T-helper 1 cell treated with Interleukin-12 subunit alpha and Interleukin-12 subunit beta and Interleukin-4 antibody, amounts not matched to agents 30 μg/mL and 1 μg/mL, for 36 hours (primary cell): ENCODE data around the gene BIVM.

Experiments used
- H3K27ac Mint-ChIP-seq: one replicate; pipeline ENCODE4 v1.8.0; 2021; ENCODE audit warnings: mild to moderate bottlenecking, mixed read lengths
- H3K27me3 Mint-ChIP-seq: one replicate; pipeline ENCODE4 v1.8.0; 2021; ENCODE audit warnings: low read depth, mixed read lengths
- H3K36me3 Mint-ChIP-seq: one replicate; pipeline ENCODE4 v1.8.0; 2021; ENCODE audit warnings: low read depth, mixed read lengths
- H3K4me1 Mint-ChIP-seq: one replicate; pipeline ENCODE4 v1.8.0; 2021; ENCODE audit warnings: low read depth, mixed read lengths
- H3K4me3 Mint-ChIP-seq: one replicate; pipeline ENCODE4 v1.8.0; 2021; ENCODE audit warnings: mild to moderate bottlenecking, moderate library complexity, mixed read lengths
- H3K9me3 Mint-ChIP-seq: one replicate; pipeline ENCODE4 v1.8.0; 2021; ENCODE audit warnings: mixed read lengths

The BIVM gene

DNA sequence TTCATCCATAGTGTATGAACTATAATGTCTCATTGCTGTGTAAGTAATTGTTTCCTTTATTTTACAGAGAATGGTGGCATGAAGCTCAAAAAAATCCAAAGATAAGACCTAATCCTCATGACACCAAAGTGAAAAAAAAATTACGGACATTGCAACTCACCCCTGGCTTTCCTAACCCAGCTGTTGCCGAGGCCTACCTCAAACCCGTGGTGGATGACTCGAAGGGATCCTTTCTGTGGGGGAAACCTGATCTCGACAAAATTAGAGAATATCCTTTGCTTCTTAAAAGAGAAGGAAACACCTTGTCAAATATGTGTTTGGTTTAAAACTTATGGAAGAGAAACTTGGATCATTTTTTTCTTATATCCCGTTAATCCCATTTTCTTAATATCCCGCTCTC is 73.2 kb downstream of the BIVM start:
- H3K36me3 Mint-ChIP-seq, result peaks cover 36% of the 10 kb centered on the region
- peaks cover 16% of the 10 kb centered on the region for H3K4me1 Mint-ChIP-seq
- no peaks in the 10 kb centered on the region for H3K27me3 Mint-ChIP-seq
- H3K9me3 Mint-ChIP-seq, result no peaks in the 10 kb centered on the region
- H3K4me3 Mint-ChIP-seq, result no peak overlapping the region
- peak overlapping the region; percentile 16 for H3K27ac Mint-ChIP-seq

DNA sequence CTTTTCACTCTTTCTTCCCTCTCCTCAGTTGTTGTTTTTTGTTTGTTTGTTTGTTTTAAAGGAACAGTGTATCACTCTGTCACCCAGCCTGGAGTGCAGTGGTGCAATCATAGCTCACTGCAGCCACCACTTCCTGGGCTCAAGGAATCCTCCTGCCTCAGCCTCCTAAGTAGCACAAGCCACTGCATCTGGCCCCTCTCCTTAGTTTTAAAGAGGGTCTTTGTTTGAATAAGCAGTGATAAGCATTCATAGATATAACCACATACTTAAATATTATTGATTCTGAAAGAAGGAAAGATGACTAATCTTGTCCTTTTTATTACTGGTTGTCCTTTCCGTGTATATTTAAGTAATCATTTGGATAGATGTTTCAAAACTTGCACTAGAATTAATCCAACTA is 73.6 kb downstream of the BIVM start:
- H3K27ac Mint-ChIP-seq, result peak overlapping the region; percentile 16
- H3K4me1 Mint-ChIP-seq, result peaks cover 14% of the 10 kb centered on the region
- no peak overlapping the region for H3K4me3 Mint-ChIP-seq
- no peaks in the 10 kb centered on the region for H3K27me3 Mint-ChIP-seq
- H3K36me3 Mint-ChIP-seq, result peaks cover 34% of the 10 kb centered on the region
- H3K9me3 Mint-ChIP-seq, result no peaks in the 10 kb centered on the region

DNA sequence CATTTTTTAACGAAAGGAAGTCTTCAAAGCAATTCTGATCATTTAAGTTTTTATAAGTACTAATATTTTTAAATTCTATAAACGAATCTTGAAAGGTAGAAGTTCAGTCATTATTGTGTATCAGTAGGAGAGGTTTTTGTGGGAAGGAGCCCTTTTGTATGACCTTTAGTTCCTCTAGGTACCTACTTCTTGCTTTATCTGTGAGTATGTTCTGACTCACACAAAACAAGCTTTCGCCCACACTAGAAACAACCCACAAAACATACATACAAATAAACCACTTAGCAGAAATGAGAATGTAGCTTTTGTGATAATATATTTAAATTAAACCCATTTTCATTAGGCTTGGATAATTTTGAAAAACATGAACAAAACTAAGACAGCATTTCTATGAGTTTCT is 74.7 kb downstream of the BIVM start:
- Mint-ChIP-seq H3K27me3 (no peaks in the 10 kb centered on the region), H3K27ac (no peak overlapping the region), H3K9me3 (no peaks in the 10 kb centered on the region), H3K4me3 (no peak overlapping the region), H3K4me1 (peaks cover 12% of the 10 kb centered on the region), H3K36me3 (peaks cover 32% of the 10 kb centered on the region)

DNA sequence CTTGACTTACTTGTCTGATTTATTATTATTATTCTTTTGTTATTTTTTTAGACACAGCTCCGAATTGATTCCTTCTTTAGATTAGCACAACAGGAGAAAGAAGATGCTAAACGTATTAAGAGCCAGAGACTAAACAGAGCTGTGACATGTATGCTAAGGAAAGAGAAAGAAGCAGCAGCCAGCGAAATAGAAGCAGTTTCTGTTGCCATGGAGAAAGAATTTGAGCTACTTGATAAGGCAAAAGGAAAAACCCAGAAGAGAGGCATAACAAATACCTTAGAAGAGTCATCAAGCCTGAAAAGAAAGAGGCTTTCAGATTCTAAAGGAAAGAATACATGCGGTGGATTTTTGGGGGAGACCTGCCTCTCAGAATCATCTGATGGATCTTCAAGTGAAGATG is 76.3 kb downstream of the BIVM start:
- Mint-ChIP-seq H3K27ac (no peak overlapping the region), H3K36me3 (peaks cover 32% of the 10 kb centered on the region), H3K9me3 (no peaks in the 10 kb centered on the region)

DNA sequence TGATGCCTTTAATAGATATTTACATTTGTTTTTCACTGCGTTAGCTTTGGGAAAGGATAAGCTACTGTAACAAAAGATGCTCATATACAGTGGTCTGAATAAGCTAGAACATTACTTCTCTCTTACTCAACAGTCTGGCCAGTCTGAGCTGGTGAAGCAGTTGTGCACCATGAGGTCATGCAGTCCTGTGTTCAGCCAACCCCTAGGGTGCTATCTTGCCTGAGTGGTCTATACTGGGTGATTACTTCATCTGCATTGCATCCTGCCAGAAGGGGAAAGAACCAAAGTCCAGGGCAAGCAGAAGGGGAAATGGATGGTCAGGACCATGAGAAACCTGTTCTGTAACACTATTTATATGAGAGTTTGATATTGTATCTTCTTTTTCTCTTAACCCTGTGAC is 78.4 kb downstream of the BIVM start:
- H3K36me3 Mint-ChIP-seq, result peaks cover 28% of the 10 kb centered on the region
- no peak overlapping the region for H3K27ac Mint-ChIP-seq

More for the DNA sequence above, 76.3 kb downstream of the BIVM start:
- H3K4me1 Mint-ChIP-seq, result peaks cover 12% of the 10 kb centered on the region
- H3K4me3 Mint-ChIP-seq, result no peak overlapping the region
- H3K27me3 Mint-ChIP-seq, result no peaks in the 10 kb centered on the region

DNA sequence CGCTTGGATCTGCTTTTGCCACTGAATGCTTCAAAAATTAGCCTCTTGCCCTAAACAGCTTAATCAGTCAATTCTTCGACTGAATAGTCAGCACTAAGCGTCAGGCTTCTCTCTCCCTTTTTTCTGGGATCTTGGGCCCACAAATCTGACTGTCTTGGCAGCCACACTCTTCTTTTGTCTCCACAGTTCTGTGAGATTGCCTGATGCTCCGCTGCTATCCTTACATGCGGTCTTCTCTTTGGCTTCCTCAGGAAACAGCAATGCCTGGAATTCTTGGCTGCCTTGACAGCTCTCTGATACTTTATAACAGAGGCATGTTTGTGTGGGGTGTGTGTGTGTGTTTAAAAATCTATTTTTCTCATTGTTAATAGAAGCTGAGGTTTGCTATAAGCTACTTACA is 79.6 kb downstream of the BIVM start:
- Mint-ChIP-seq H3K4me1 (peaks cover 3% of the 10 kb centered on the region), H3K4me3 (no peak overlapping the region), H3K36me3 (peaks cover 29% of the 10 kb centered on the region), H3K27me3 (no peaks in the 10 kb centered on the region), H3K9me3 (no peaks in the 10 kb centered on the region), H3K27ac (no peak overlapping the region)

More for the DNA sequence above, 78.4 kb downstream of the BIVM start:
- Mint-ChIP-seq H3K9me3 (no peaks in the 10 kb centered on the region), H3K27me3 (no peaks in the 10 kb centered on the region), H3K4me1 (peaks cover 8% of the 10 kb centered on the region), H3K4me3 (no peak overlapping the region)

DNA sequence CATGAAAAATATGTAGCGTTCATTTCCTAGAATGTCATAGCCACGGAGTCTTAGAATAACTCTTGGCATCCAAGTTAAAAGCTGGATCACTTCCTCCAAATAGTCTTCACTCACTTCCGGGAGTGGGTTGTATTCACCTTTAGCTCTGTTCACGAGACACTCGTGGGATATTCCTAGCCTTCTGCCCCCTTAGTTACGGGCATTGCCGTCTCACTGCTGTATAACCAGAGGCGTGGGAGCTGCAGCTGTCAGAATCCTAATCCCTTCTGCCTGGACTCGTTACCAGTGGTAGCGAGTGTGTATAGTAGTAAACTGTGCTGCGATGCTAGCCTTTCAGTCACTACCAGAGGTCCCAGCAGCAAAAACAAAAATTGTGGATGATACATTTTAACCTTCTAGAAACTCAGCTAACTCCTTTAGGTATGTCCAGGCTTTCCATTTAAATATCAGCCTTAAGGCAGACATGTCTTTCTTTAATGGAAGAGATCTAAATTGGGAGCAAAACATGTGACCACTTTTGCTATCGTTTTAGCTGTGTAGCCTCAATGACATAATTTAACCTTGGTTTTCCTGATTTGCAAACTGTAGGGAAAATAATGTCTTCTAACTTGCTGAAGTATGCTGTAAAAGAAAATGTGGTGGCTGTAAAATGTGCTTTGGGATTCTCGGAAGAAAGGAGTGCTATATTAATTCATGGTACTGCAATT is 81.0 kb downstream of the BIVM start:
- H3K36me3 Mint-ChIP-seq, result peaks cover 26% of the 10 kb centered on the region
- H3K4me1 Mint-ChIP-seq, result peaks cover under 1% of the 10 kb centered on the region
- no peaks in the 10 kb centered on the region for H3K27me3 Mint-ChIP-seq
- H3K27ac Mint-ChIP-seq, result no peak overlapping the region
- H3K4me3 Mint-ChIP-seq, result no peak overlapping the region
- no peaks in the 10 kb centered on the region for H3K9me3 Mint-ChIP-seq

DNA sequence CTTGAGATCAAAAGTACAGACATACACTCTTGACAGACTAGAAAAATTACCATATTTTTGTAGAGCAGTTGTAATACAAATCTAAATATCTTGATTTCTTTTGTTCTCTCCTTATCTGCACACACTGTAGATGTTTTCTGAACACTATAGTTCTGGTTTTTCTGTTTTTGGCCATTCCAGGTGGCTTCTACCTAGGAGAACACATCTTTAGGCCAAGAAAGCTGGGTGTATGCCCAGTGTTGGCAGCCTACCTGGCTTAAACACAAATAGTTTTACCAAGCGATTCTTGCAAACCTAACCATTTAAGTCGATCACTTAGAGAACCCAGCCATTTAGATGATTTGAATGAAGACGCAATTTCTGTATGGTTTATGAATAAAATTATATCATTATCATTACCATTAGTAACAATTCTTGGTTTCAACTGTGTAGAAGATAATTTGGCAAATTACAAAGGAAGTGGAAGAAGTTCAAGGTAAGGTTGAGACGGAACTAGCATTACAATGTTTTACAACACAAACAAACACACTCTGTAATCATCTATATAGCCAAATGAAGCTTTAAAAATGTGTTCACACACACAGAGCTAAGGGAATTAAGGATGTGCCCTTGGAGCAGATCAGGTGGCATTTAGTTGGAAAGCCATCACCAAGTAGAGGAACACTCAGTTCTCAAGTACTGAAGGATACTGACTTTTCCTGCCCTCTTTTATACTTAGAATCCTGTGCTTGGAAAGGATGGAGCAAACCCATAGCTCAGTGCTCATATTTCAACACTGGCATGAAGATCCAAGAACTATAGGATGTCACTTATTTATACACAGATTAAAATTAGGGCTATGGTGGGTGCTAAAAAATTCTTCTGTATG is 83.1 kb downstream of the BIVM start:
- Mint-ChIP-seq H3K27ac (no peak overlapping the region), H3K4me1 (no peaks in the 10 kb centered on the region), H3K4me3 (no peak overlapping the region), H3K9me3 (no peaks in the 10 kb centered on the region), H3K36me3 (peaks cover 8% of the 10 kb centered on the region), H3K27me3 (no peaks in the 10 kb centered on the region)
